Measurements from ENCODE around the gene KCNA4. TPM values are rescaled to one million over a fixed set of nuclear protein-coding genes. Genes with fewer than 3 reads are reported as not detected.
A peak's percentile ranks its signal among the peaks of the same experiment; 100 is the strongest.

Gene KCNA4
- not detected for total RNA-seq

GRCh38 chr11:30016588-30017363, at the start of gene KCNA4:
Gene KCNA4 (minus strand): TSS chr11:30017030. CDS start chr11:30012678, 4,352 bp downstream.
- TF ChIP-seq POLR2A (IDR thresholded peaks at IDR 0.05) (no peak), CTCF (IDR thresholded peaks at IDR 0.05) (no peak)
- Histone ChIP-seq H3K4me3 (peak within 1 kb of the TSS in 1 of 4 donors; percentile 21), H3K4me1 (no peaks in the 10 kb centered on the region), H3K27ac (no peak within 1 kb of the TSS), H3K27me3 (no peaks in the 10 kb centered on the region), H3K36me3 (no peaks in the 10 kb centered on the region), H3K9me3 (no peaks in the 10 kb centered on the region)
- no peak for DNase-seq

GRCh38 chr11:30062103-30062502, 45.3 kb upstream of the KCNA4 start:
- Histone ChIP-seq H3K27me3 (no peaks in the 10 kb centered on the region), H3K9me3 (peaks cover 0 to 3% (median 0%) of the 10 kb centered on the region in 4 donors)
- no peak for TF ChIP-seq CTCF (IDR thresholded peaks at IDR 0.05)
- TF ChIP-seq POLR2A (IDR thresholded peaks at IDR 0.05), result no peak

GRCh38 chr11:30059172-30059815, 42.5 kb upstream of the KCNA4 start:
- Histone ChIP-seq H3K27ac (no peak overlapping the region), H3K4me1 (no peaks in the 10 kb centered on the region), H3K9me3 (no peaks in the 10 kb centered on the region), H3K4me3 (no peak overlapping the region), H3K27me3 (no peaks in the 10 kb centered on the region), H3K36me3 (no peaks in the 10 kb centered on the region)
- TF ChIP-seq POLR2A (IDR thresholded peaks at IDR 0.05) (no peak), CTCF (IDR thresholded peaks at IDR 0.05) (no peak)
- DNase-seq, result no peak

More at GRCh38 chr11:30062103-30062502, 45.3 kb upstream of the KCNA4 start:
- Histone ChIP-seq H3K4me1 (no peaks in the 10 kb centered on the region), H3K27ac (no peak overlapping the region), H3K4me3 (no peak overlapping the region), H3K36me3 (no peaks in the 10 kb centered on the region)
- no peak for DNase-seq

GRCh38 chr11:30049214-30049613, 32.4 kb upstream of the KCNA4 start:
- Histone ChIP-seq H3K36me3 (no peaks in the 10 kb centered on the region), H3K27me3 (no peaks in the 10 kb centered on the region), H3K4me3 (no peak overlapping the region), H3K27ac (no peak overlapping the region), H3K9me3 (no peaks in the 10 kb centered on the region), H3K4me1 (no peaks in the 10 kb centered on the region)
- TF ChIP-seq CTCF (IDR thresholded peaks at IDR 0.05) (no peak), POLR2A (IDR thresholded peaks at IDR 0.05) (no peak)
- DNase-seq, result no peak

GRCh38 chr11:30046578-30046945, 29.7 kb upstream of the KCNA4 start:
- TF ChIP-seq CTCF (IDR thresholded peaks at IDR 0.05) (no peak), POLR2A (IDR thresholded peaks at IDR 0.05) (no peak)
- Histone ChIP-seq H3K4me3 (no peak overlapping the region), H3K4me1 (no peaks in the 10 kb centered on the region), H3K36me3 (no peaks in the 10 kb centered on the region), H3K27me3 (no peaks in the 10 kb centered on the region), H3K9me3 (no peaks in the 10 kb centered on the region), H3K27ac (no peak overlapping the region)
- DNase-seq, result no peak
